Stimulated activated CD4-positive, alpha-beta T cell treated with anti-CD3 and anti-CD28 coated beads, Interleukin-15, amount 100 ng/mL, for 48 hours (primary cell): ENCODE results near the gene GARIN5A.
A peak's percentile ranks its signal among the peaks of the same experiment; 100 is the strongest.

Experiments
- DNase-seq, 2 donors: peaks; one replicate each; pipeline ENCODE4 v3.0.0-alpha.2; 2020; ENCODE audit warnings: low read depth in 2 of 2

Gene GARIN5A

GRCh38 chr19:50476224-50476906 lies at the start of gene GARIN5A, which contains the start of gene EMC10:
TSS of gene GARIN5A (minus strand) at chr19:50476848. CDS start at chr19:50476388, 460 bp downstream.
TSS of gene EMC10 (plus strand) at chr19:50476507. CDS start at chr19:50476545, 38 bp downstream.
- peak; percentile 92 to 95 for DNase-seq

DNA sequence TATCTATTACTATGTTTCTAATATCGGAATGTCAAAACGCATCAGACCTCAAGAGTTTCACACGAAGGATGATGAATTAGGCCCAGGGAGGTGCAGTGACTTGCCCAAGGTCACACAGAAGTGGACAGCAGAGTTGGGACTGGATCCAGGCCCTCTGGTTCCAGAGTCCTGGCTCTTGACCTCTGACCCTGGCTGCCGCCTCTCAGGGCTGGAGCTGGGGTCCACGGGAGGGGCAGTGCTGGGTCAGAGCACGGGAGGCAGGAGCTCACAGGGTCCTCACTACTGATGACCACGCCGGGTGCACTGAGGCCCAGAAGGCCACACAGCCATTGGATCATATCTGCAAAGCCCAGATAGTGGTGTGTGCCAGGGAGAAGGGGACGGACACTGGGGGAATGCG lies 46.2 kb upstream of the GARIN5A start:
- DNase-seq = no peak

DNA sequence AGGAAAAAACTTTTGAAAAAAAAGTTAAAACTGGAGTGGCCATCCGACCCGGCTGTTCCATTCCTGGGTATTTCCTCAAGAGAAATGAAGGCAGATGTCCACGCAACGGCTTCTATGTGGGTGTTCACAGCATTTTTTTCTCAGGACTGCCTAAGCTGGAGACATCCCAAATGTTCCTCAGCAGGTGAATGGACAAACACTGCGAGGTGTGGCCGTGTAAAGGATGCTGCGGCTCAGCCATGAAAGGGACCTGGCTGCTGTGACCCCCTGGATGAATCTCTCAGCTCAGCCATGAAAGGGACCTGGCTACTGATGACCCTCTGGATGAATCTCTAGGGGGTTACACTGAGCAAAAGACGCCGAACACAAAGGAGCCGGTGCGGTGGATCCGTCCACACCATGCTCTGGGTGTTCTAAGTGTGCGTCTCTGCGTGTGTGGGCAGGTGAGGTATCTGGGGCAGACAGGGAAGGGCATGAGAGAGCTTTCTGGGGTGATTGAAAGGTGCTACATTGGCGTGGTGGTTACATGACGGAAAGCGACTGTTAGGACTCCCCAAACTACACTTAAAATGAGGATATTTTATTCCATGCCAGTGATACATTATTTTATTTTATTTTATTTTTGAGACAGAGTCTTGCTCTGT lies 44.3 kb upstream of the GARIN5A start:
- no peak for DNase-seq

GRCh38 chr19:50519006-50519575 lies 42.4 kb upstream of the GARIN5A start:
- DNase-seq = no peak

DNA sequence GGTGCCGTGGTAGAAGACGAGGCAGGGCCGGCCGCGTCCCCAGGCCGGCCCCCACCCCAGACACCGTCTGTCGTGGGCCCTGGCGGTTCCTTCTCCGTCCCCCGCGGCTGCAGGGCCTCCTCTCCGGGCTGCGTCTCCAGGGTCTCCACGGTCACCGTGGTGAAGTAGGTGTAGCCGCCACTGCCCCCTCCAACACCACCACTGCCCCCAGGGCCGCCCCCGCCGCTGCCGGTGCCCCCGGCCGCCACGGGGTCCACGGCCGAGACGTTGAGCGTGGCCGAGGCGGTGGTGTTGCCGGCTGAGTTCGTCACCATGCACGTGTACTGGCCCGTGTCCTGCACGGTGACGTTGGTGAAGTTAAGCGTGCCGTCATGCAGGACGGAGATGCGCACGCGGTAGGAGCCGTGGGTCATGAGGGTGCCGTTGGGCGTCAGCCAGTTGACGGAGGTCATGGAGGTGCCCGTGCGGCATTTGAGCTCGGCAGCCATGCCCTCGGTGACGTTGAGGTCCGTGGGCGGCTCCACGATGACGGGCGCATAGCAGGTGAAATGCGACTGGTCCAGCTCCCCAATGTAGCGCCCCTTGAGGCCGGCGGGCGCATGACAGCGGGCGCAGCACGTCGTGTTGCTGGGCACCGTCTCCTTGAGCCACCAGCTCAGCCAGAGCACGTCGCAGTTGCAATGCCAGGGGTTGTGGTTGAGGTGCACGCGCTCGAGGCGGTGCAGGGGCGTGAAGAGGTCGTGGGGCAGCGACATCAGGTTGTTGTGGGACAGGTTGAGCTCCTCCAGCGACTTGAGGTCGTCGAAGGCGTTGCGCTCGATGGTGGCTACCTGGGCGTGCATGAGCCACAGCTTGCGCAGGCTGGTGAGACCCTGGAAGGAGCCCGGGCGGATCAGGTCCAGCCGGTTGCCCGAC lies 41.7 kb upstream of the GARIN5A start:
- no peak for DNase-seq

GRCh38 chr19:50517704-50518075 lies 41.0 kb upstream of the GARIN5A start:
- no peak for DNase-seq

- no peak for DNase-seq
Measured at GRCh38 chr19:50516964-50517703, 40.5 kb upstream of the GARIN5A start.

- DNase-seq = no peak
Measured at GRCh38 chr19:50516456-50516855, 39.8 kb upstream of the GARIN5A start.

DNA sequence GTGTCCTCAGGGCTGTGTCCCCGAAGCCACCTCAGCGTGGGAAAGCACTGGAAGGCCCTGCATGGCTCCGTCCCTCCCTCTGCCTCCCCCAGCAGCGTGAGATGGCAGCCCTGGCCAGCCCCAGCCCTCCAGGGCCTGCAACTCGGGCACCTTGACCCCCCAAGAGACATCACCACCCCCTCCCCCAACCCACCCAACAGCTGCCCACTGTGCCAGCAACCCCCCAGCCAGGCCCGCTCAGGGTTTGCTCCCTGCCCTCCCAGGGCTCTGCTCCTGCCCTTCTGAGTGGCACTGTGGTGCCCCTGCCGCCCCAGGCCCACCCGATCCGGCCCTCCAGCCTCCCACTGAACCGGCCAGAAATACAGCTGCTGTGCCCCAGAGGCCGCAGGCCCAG lies 38.5 kb upstream of the GARIN5A start:
- DNase-seq = no peak

DNA sequence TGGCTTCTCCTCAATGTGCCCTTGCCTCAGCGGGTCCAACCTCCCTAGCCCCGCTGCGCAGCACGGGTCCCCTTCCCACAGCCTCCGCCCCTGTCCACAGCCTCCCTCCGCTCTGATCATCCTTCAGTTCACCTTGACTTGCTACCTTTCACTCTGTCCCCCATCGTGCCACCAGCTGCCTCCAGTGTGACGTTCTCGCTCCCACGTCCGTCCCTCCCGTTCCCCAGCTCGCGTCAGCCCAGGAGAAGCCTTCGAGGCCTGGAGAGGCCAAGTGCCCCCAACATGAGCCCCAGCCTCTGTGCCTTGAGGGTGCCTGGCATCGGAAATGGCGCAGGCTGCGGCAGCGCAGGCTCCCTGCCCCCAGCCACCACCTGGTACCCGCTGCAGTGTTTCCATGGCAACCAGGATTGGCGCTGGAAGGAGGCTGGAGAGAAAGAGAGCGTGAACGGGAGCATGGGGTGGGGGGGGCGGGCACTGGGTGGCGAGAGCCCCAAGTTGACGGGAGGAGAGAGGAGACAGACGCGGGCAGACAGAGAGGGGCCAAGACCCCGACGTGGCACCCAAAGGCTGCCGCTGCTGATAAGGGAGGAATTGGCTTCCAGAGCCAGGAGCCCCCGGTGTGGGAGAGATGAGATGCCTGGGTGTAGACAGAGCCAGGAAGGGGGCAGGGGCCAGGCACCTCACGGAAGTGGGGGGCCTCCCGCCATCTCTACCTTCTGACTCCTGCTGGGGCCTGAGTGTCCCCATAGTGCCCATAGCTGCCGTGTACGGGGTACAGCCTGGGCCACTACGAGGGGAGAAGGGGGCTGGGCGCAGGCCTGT lies 37.9 kb upstream of the GARIN5A start:
- DNase-seq = no peak

DNA sequence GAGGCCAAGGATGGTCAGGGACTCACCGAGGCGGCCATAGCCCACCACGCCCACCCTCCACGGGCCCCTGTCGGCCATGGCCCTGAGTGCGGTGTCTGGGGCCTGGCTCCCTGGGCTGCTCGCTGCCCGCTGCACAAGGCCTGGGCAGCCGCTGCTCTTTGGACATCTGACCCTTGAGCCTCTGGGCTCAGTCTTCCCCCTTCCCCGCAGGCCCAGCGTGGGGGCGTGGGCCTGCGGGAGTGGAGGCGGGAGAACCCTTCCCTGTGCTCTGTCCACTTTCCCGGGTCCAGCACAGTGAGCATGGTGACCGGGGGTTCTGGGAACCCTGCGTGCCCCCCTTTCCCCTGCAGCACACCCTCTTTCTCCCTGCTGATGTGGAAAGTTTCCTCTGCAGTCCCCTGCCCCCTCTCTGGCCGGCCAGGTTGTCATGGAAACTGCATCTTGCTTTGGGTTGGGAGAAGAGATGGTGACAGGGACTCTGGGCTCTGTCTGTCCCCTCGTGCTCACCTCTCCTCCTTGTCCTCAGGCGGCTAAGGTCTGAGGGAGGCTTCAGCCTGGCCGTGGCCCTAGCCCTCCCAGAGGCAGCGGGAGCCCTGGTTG lies 37.2 kb upstream of the GARIN5A start, which contains the start of gene ASPDH:
ASPDH (minus strand) TSS at position 168 of the 600 bp plus-strand sequence; CDS start at position 78, 90 bp downstream.
- no peak for DNase-seq

DNA sequence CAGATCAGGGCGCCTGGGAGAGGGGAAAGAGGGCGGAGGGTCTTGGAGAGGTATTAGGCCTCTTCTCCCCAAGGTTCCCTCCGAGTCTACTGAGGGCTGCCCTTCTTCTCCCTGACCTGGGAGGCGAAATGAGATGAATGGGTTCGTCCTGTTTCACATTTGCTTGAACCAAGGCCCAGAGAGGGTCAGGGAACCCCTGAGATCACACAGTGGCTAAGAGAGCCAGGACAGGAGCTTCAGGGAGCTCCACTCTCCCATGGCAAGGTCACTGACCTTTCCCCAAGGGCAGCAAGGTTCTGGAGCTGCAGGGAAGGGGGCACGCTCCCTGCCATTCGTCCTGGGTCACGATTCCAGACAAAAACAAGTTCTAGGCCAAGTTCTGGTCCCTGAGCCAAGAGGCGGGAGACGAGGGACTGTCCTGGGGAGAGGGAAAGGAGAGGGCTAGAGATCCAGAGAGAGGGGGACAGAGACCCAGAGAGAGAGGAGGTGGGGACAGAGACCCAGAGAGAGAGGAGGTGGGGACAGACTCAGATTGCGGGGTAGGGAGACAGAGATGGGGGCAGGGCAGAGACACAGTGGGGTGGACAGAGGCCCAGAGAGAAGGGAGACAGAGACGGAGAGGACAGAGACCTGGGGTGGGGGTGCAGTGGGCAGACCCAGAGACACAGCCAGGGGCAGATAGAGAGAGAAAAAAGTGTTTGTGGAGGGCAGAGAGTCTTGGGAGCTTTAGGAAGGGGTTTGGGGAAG lies 36.5 kb upstream of the GARIN5A start:
- DNase-seq = no peak

DNA sequence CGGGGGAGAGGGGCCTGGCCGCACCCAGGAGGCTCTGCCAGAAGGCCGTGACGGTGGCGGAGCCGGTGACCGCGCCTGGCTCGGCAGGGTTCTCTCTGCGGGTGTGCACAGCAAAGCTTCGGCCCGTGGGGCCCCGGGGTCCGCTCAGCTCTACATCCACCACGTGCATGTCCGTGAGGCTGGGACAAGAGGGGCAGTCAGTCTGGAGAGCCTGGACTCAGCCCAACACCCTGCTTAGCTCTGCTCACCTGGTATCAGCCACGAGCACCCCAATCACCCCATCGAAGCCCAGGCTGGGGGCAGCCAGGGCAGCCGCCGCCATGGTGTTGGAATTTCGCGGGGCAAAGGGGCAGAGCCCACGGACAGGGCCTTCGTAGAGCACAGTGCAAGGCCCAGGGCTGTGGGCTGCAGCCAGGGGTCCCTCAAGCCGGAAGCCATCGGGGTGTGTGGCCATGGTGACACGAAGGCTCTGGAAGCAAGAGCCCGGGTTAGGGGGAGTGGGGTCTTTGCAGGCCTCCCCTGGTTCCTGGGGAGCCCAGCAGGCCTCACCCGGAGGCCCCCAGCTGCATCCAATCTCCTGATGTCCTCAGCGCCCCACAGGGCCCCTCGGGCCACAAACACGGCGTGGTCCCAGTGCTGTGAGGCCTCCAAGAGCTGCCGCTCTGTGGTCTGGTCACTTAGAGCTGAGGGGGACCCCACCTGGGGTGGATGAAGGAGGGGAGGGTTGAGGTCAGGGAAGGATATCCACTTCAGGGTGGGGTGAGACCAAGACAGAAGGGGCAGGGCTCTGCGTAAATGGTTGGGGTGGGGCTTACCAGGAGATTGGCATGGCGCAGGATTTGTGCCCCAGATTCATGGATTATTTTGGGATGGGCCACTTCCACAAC lies 35.7 kb upstream of the GARIN5A start:
- DNase-seq = no peak

DNA sequence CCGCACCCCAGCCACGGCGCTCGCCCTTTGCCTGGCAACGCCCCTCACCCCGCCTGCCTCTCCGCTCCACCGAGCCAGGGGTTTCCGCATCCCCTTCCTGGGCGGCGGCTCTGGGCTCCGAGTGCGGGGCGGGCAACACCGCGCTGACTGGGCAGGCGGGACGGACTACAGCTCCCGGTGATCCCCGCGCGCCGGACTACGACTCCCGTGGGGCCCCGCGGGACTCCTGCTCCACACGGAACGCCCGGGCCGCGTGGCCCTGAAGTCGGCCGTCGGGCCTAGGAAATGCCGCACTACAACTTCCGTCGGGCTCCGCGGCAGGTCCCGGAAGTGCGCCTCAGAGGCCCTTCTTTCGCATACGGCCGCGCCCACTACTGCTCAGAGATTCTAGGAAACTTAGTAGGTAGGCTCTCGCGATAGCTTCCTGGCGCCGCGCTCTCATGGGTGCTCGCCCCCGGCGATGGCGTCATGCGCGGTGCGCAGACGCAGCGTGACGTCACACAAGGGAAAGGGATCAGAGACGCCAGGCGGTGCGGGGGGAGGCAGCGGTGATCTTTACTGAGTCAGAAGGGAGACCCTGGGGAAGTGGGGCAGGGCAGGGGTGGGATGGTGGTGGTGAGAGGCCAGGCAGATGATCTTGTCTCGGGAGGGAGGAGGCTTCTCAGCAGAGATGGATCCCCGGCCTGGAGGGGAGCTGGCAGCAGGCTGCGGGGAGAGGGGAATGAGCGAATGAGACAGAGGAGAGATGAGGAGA lies 34.6 kb upstream of the GARIN5A start, which contains the start of gene JOSD2:
JOSD2 (minus strand) TSS at position 123 of the 754 bp plus-strand sequence. CDS start 760 bp downstream, outside the sequence.
- peak; percentile 96 to 98 for DNase-seq

DNA sequence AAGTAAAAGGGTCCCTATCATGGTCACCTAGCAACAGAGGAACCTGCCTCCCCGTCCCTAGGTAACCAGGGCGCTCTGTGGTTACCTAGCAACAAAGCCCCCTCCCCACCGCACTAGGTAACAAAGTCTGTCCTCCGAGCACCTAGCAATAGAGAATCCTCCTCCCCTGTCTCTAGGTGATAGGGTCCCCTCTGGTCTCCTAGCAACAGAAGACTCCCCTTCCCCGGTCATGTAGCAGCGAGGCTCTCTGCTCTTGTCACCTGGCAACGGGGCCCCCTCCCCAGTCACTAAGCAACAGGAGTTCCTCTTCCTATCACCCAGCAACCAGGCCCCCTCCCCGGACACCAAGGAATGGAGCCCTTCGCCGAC lies 34.0 kb upstream of the GARIN5A start:
- no peak for DNase-seq

- no peak for DNase-seq
Measured at GRCh38 chr19:50510121-50510670, 33.5 kb upstream of the GARIN5A start.

DNA sequence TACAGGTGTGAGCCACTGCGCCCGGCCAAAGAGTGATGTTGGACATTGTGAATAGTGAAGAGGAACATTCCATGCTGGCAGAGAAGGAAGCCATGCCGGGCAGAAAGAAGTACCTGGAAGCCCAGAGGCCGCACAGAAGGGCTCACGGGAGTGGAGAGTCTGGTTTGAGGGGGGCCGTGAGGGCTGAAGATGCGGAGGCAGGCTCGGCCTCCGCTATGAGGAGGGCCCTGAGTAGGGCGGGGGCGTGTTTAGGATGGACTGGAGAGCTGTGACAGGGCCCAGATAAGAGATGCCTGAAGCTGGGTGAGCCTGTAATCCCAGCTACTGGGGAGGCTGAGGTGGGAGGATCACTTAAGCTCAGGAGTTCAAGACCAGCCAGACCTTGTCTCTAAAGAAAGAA lies 32.7 kb upstream of the GARIN5A start:
- DNase-seq = no peak
